IMR-90 (cell line): ENCODE measurements around the gene ABCF3. TPM values are rescaled to one million over a fixed set of nuclear protein-coding genes. Genes with fewer than 3 reads are reported as not detected.

Source experiments
- ATAC-seq: fragments of 200-7000 bp; cut with Tn5 transposase; 2 replicates; pipeline ENCODE4 v1.9.1; 2020; ENCODE audit warnings: low read depth, mild to moderate bottlenecking, moderate library complexity
- BruUV-seq: library from RNA; stranded (reverse); fragments of 400-500 nt; replicated peaks from 2 replicates; lab custom pipeline; 2021; lab: Mats Ljungman, UMichigan
- CTCF ChIA-PET: fragments of 300-600 bp; formaldehyde crosslinking; extraction: SDS; loops from one replicate; lab custom pipeline; 2021; ENCODE audit warnings: antibody characterized with exemption; lab: Yijun Ruan, JAX
- POLR2A ChIA-PET: fragments of 300-600 bp; sonication (Branson Sonifier 250); formaldehyde crosslinking; loops from one replicate; lab custom pipeline; 2022; ENCODE audit warnings: antibody characterized with exemption; ENCODE audit not compliant: unreplicated experiment; lab: Charles Lee
- DNase-seq: peaks from one replicate; pipeline ENCODE4 v3.0.0; 2013
- H2AFZ ChIP-seq: replicated peaks from 2 replicates; pipeline ENCODE3; 2013; ENCODE audit warnings: low read length, mild to moderate bottlenecking; ENCODE audit not compliant: poor library complexity
- H2AK5ac ChIP-seq: 2 replicates; pipeline ENCODE4 v1.6.1; 2013; ENCODE audit warnings: low read depth, low read length, inconsistent platforms
- H2AK9ac ChIP-seq: replicated peaks from 2 replicates; pipeline ENCODE3; 2013; ENCODE audit warnings: mild to moderate bottlenecking, low read depth, low read length, moderate library complexity; ENCODE audit not compliant: poor library complexity
- H2BK120ac ChIP-seq: 2 replicates; pipeline ENCODE4 v1.6.1; 2013; ENCODE audit warnings: low read depth, low read length, inconsistent platforms
- H2BK15ac ChIP-seq: 3 replicates; pipeline ENCODE4 v1.6.1; 2013; ENCODE audit warnings: low read depth, low read length, inconsistent platforms
- H2BK20ac ChIP-seq: 2 replicates; pipeline ENCODE4 v1.6.1; 2013; ENCODE audit warnings: low read depth, mild to moderate bottlenecking, inconsistent platforms, low read length, moderate library complexity
- H2BK5ac ChIP-seq: 2 replicates; pipeline ENCODE4 v1.6.1; 2013; ENCODE audit warnings: mild to moderate bottlenecking, low read depth, low read length, inconsistent platforms; ENCODE audit not compliant: poor library complexity, severe bottlenecking
- H3K14ac ChIP-seq: replicated peaks from 2 replicates; pipeline ENCODE4 v1.6.1; 2013; ENCODE audit warnings: low read depth, low read length, inconsistent platforms
- H3K18ac ChIP-seq: 2 replicates; pipeline ENCODE4 v1.6.1; 2013; ENCODE audit warnings: low read depth, low read length, control low read depth
- H3K23ac ChIP-seq: 2 replicates; pipeline ENCODE4 v1.6.1; 2013; ENCODE audit warnings: low read depth, low read length, inconsistent platforms
- H3K27ac ChIP-seq: 2 replicates; pipeline ENCODE4 v1.5.1; 2013; ENCODE audit warnings: mild to moderate bottlenecking, control low read depth, low read length; ENCODE audit not compliant: insufficient read depth
- H3K27me3 ChIP-seq: 2 replicates; pipeline ENCODE4 v1.6.1; 2013; ENCODE audit warnings: low read length; ENCODE audit not compliant: control insufficient read depth, insufficient read depth
- H3K36me3 ChIP-seq: 2 replicates; pipeline ENCODE4 v1.6.1; 2013; ENCODE audit warnings: low read length, mixed read lengths; ENCODE audit not compliant: control insufficient read depth, insufficient read depth
- H3K4ac ChIP-seq: 2 replicates; pipeline ENCODE4 v1.6.1; 2013; ENCODE audit warnings: low read depth, low read length, inconsistent platforms
- H3K4me1 ChIP-seq: 2 replicates; pipeline ENCODE4 v1.6.1; 2013; ENCODE audit warnings: low read length, mixed read lengths; ENCODE audit not compliant: control insufficient read depth, insufficient read depth
- H3K4me2 ChIP-seq: 2 replicates; pipeline ENCODE4 v1.6.1; 2013; ENCODE audit warnings: low read depth, mild to moderate bottlenecking, control low read depth, low read length, moderate library complexity
- H3K4me3 ChIP-seq: 2 replicates; pipeline ENCODE4 v1.5.1; 2013; ENCODE audit warnings: low read depth, mild to moderate bottlenecking, control low read depth, low read length, moderate library complexity; ENCODE audit not compliant: insufficient read depth
- H3K56ac ChIP-seq: 2 replicates; pipeline ENCODE4 v1.6.1; 2013; ENCODE audit warnings: low read length, inconsistent platforms; ENCODE audit not compliant: insufficient read depth; ENCODE audit errors: extremely low read depth
- H3K79me1 ChIP-seq, 2 experiments: 2 replicates each; pipeline ENCODE4 v1.6.1; 2013; ENCODE audit warnings: low read length in 2 of 2, inconsistent platforms in 1 of 2, low read depth in 1 of 2
- H3K9ac ChIP-seq: 2 replicates; pipeline ENCODE4 v1.6.1; 2013; ENCODE audit warnings: low read depth, low read length, control low read depth
- H3K9me1 ChIP-seq: 2 replicates; pipeline ENCODE4 v1.6.1; 2013; ENCODE audit warnings: low read length, inconsistent platforms; ENCODE audit not compliant: insufficient read depth
- H3K9me3 ChIP-seq: 2 replicates; pipeline ENCODE4 v1.6.1; 2013; ENCODE audit warnings: low read length; ENCODE audit not compliant: control insufficient read depth, insufficient read depth
- H4K20me1 ChIP-seq: 2 replicates; pipeline ENCODE4 v1.6.1; 2013; ENCODE audit warnings: low read length, inconsistent platforms; ENCODE audit not compliant: insufficient read depth
- H4K5ac ChIP-seq: 2 replicates; pipeline ENCODE4 v1.6.1; 2013; ENCODE audit warnings: mild to moderate bottlenecking, low read depth, low read length, control low read depth
- H4K8ac ChIP-seq, 2 experiments: 2 replicates each; pipeline ENCODE4 v1.6.1; 2013; ENCODE audit warnings: low read depth in 2 of 2, low read length in 2 of 2, control low read depth in 1 of 2, inconsistent platforms in 1 of 2
- H4K91ac ChIP-seq: 2 replicates; pipeline ENCODE4 v1.6.1; 2013; ENCODE audit warnings: low read depth, low read length, inconsistent platforms; ENCODE audit not compliant: insufficient read depth
- RAD21 ChIP-seq: IDR thresholded peaks from 2 replicates; pipeline ENCODE4 v1.6.1; 2012; ENCODE audit warnings: low read length, improper control_type of control experiment
- RCOR1 ChIP-seq: IDR thresholded peaks from 2 replicates; pipeline ENCODE4 v1.6.1; 2012; ENCODE audit warnings: mild to moderate bottlenecking, low read length, improper control_type of control experiment; ENCODE audit not compliant: insufficient replicate concordance
- SMC3 ChIP-seq: fragments of 150-350 bp; IDR thresholded peaks from 2 replicates; pipeline ENCODE4 v1.6.1; 2016; ENCODE audit warnings: low read depth, mild to moderate bottlenecking, antibody characterized with exemption, low read length, moderate library complexity
- WGBS, 2 experiments: methylation state at CpG; one replicate each; pipeline versions ENCODE4 v1.1.5 to v1.1.7; 2013; ENCODE audit warnings: missing lambda C conversion rate in 2 of 2; ENCODE audit not compliant: insufficient read length in 1 of 2; ENCODE audit errors: extremely low coverage in 2 of 2; 5-methylcytosine and 5-hydroxymethylcytosine counted together
- dilution Hi-C: fragments of 300-500 bp; cut with HindIII; formaldehyde crosslinking; loops from one replicate; pipeline ENCODE4 v1.14.3; 2018; ENCODE audit warnings: low sequenced_read_pairs; ENCODE audit not compliant: unreplicated experiment
- in situ Hi-C: fragments of 300-500 bp; cut with MboI; formaldehyde crosslinking; loops from 3 replicates; pipeline ENCODE4 v1.14.3; 2019; ENCODE audit warnings: low sequenced_read_pairs, inconsistent platforms, mixed read lengths
- intact Hi-C: fragments of 100-400 bp; cut with micrococcal nuclease; formaldehyde crosslinking; loops from 2 replicates; pipeline ENCODE4 v1.10.0; 2022
- polyA plus RNA-seq, 3 experiments: library from polyadenylated mRNA; depleted of rRNA; stranded (reverse); fragments of >200 nt; gene quantifications; 2 replicates each; pipeline ENCODE4 v1.2.3, GENCODE V29; 2012; ENCODE audit warnings: low replicate concordance in 1 of 3
- total RNA-seq: library from RNA; depleted of rRNA; stranded (reverse); fragments of >200 nt; gene quantifications from 2 replicates; pipeline ENCODE4 v1.2.3, GENCODE V29; 2012
- TF ChIP-seq, protein P1 (sequence below): conservative IDR thresholded peaks from 2 replicates; pipeline ENCODE4 v1.5.1; 2012; ENCODE audit warnings: mild to moderate bottlenecking, low read depth, low read length, improper control_type of control experiment

Gene ABCF3
- total and polyA plus RNA-seq, 2 of the 4 experiments (the other 2 are of a cell fraction): 36.9 to 59.2 TPM

DNA sequence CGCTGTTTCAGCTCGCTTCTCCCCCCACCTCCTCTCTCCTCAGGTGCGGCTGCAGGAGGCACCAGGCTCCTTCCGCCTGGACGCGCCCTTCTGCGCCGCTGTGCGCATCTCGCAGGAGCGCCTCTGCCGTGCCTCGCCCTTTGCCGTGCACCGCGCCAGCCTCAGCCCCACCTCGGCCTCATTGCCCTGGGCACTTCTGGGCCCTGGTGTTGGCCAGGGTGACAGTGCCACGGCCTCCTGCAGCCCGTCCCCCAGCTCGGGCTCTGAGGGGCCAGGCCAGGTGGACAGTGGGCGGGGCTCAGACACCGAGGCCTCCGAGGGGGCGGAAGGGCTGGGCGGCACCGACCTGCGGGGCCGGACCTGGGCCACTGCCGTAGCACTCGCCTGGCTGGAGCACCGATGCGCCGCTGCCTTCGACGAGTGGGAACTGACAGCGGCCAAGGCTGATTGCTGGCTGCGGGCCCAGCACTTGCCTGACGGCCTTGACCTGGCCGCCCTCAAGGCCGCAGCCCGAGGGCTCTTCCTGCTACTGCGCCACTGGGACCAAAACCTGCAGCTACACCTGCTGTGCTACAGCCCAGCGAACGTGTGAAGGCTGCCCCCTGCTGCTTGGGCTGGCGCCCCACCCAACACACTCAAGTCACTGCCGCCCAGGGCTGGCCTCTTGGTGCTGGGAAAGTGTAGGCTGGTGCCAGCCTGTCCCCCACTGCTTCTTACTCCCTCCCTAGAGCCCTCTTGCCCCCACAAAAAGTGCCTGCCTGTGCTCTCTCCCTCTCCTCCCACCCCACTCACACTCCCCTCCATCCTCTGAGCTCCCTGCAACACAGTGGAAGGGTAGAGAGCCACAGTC is 55.7 kb downstream of the ABCF3 start:
- H4K20me1 ChIP-seq: peaks cover 14% of the 10 kb centered on the region
- H2BK15ac ChIP-seq: no peak overlapping the region
- peak overlapping the region; percentile 70 for H2AK9ac ChIP-seq
- H3K4me3 ChIP-seq: no peak overlapping the region
- H3K27ac ChIP-seq: no peak overlapping the region
- H2BK20ac ChIP-seq: no peak overlapping the region
- intact Hi-C loops: no loop called here
- H2AFZ ChIP-seq: peak overlapping the region; percentile 29
- H4K5ac ChIP-seq: no peak overlapping the region
- peak; percentile 72 for ATAC-seq
- dilution Hi-C loops: no loop called here
- ChIA-PET CTCF (no interaction called here), POLR2A (no interaction called here)
- H3K9ac ChIP-seq: no peak overlapping the region
- H4K8ac ChIP-seq: no peak overlapping the region
- in situ Hi-C loops: no loop called here
- BruUV-seq: no TSS peak
- no peaks in the 10 kb centered on the region for H3K9me1 ChIP-seq
- no peak overlapping the region for H3K56ac ChIP-seq
- H3K4me2 ChIP-seq: no peak overlapping the region
- H2BK5ac ChIP-seq: no peak overlapping the region
- WGBS, 2 experiments: 22% methylated on average over 24 of the region's 46 CpGs; no CpG with 5 or more reads in 1 of the 2 experiments
- H2AK5ac ChIP-seq: no peak overlapping the region
- H3K4ac ChIP-seq: no peak overlapping the region
- DNase-seq: peak; percentile 21
- H3K14ac ChIP-seq: no peak overlapping the region
- H3K18ac ChIP-seq: no peak overlapping the region
- peaks cover 33% of the 10 kb centered on the region for H3K36me3 ChIP-seq
- H3K79me1 ChIP-seq: peaks cover 0 to 10% of the 10 kb centered on the region in 2 experiments; a peak in 1 of 4 replicates
- H3K9me3 ChIP-seq: no peaks in the 10 kb centered on the region
- no peaks in the 10 kb centered on the region for H3K4me1 ChIP-seq
- TF ChIP-seq, protein P1, sequence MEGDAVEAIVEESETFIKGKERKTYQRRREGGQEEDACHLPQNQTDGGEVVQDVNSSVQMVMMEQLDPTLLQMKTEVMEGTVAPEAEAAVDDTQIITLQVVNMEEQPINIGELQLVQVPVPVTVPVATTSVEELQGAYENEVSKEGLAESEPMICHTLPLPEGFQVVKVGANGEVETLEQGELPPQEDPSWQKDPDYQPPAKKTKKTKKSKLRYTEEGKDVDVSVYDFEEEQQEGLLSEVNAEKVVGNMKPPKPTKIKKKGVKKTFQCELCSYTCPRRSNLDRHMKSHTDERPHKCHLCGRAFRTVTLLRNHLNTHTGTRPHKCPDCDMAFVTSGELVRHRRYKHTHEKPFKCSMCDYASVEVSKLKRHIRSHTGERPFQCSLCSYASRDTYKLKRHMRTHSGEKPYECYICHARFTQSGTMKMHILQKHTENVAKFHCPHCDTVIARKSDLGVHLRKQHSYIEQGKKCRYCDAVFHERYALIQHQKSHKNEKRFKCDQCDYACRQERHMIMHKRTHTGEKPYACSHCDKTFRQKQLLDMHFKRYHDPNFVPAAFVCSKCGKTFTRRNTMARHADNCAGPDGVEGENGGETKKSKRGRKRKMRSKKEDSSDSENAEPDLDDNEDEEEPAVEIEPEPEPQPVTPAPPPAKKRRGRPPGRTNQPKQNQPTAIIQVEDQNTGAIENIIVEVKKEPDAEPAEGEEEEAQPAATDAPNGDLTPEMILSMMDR: peak; percentile 38
- TF ChIP-seq SMC3: peak; percentile 44
- TF ChIP-seq RAD21: peak; percentile 54
- no peak for TF ChIP-seq RCOR1
- peaks cover 5% of the 10 kb centered on the region; the same call in 1 of the 2 replicates for H3K27me3 ChIP-seq
- H4K91ac ChIP-seq: no peak overlapping the region
- no peak overlapping the region for H2BK120ac ChIP-seq
- H3K23ac ChIP-seq: no peak overlapping the region
